Activated naive CD4-positive, alpha-beta T cell treated with anti-CD3 and anti-CD28 coated beads, Interleukin-2, amount 50 U/mL, for 24 hours (primary cell): ENCODE results near the gene ELP4.

Source experiments
- H3K27ac Mint-ChIP-seq: one replicate; pipeline ENCODE4 v1.8.0; 2021; ENCODE audit warnings: mild to moderate bottlenecking, mixed read lengths
- H3K27me3 Mint-ChIP-seq: one replicate; pipeline ENCODE4 v1.8.0; 2021; ENCODE audit warnings: mixed read lengths
- H3K36me3 Mint-ChIP-seq: one replicate; pipeline ENCODE4 v1.8.0; 2021; ENCODE audit warnings: mixed read lengths
- H3K4me1 Mint-ChIP-seq: one replicate; pipeline ENCODE4 v1.8.0; 2021; ENCODE audit warnings: mixed read lengths
- H3K4me3 Mint-ChIP-seq: one replicate; pipeline ENCODE4 v1.8.0; 2021; ENCODE audit warnings: mild to moderate bottlenecking, mixed read lengths
- H3K9me3 Mint-ChIP-seq: one replicate; pipeline ENCODE4 v1.8.0; 2021; ENCODE audit warnings: mixed read lengths

Gene ELP4

DNA sequence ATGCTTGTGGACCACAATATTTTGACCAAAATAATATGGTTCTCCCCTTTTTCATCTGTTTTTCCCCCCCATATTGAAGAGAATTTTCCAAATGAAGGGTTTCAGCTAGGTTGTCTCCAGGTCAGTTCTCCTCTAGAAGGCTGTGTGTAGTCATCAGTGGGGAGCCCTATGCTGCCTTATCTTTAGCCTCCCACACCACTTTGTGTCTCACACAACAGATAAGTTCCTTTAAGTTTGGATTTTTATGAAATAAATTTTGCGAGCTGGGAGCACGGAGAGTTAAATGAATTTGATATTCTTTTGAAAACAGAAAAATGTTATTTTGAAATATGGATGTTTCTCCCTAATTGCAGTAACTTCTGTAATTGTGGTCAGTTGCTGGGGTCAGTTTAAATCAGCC lies 272.7 kb downstream of the ELP4 start:
- Mint-ChIP-seq H3K9me3 (no peaks in the 10 kb centered on the region), H3K36me3 (peaks cover 16% of the 10 kb centered on the region), H3K4me3 (no peak overlapping the region), H3K4me1 (no peaks in the 10 kb centered on the region), H3K27me3 (no peaks in the 10 kb centered on the region), H3K27ac (no peak overlapping the region)

DNA sequence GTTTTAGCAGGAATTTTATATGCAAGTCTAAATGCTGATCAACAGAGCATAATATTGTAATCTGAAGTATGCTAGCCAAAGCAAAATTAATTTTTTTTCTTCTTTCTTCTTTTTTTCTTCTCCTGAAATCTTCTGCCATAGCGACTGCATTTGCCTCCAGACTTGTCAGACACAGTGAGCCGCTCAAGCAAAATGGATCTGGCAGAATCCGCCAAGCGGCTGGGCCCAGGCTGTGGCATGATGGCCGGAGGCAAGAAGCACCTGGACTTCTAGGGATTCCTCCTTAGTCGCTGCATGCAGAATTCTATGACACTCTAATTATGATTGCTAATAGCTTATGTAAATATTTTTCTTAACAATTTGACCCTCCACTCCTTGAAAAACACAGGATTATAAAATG lies 273.7 kb downstream of the ELP4 start:
- Mint-ChIP-seq H3K27me3 (no peaks in the 10 kb centered on the region), H3K4me3 (no peak overlapping the region), H3K36me3 (peaks cover 12% of the 10 kb centered on the region), H3K4me1 (no peaks in the 10 kb centered on the region), H3K27ac (no peak overlapping the region), H3K9me3 (no peaks in the 10 kb centered on the region)

DNA sequence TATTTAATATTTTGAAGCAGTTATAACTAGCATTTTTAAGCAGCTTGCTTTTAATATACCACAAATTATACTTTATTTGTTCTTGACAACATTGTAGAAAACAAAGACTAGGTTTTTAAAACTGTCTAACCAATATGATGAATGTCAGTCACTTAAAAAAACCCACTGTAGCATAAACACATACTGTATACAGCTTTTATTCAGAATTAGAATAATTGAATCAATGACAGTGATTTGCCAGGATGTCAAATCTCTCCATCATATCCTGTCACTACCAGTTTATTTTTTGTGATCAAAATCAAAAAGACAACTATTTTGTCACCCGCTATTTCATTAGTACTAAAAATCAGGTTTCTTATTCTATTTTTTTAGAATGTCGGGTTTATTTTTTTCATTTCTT lies 275.0 kb downstream of the ELP4 start:
- Mint-ChIP-seq H3K36me3 (peaks cover 10% of the 10 kb centered on the region), H3K4me3 (no peak overlapping the region), H3K4me1 (no peaks in the 10 kb centered on the region), H3K27ac (no peak overlapping the region), H3K27me3 (no peaks in the 10 kb centered on the region), H3K9me3 (no peaks in the 10 kb centered on the region)

DNA sequence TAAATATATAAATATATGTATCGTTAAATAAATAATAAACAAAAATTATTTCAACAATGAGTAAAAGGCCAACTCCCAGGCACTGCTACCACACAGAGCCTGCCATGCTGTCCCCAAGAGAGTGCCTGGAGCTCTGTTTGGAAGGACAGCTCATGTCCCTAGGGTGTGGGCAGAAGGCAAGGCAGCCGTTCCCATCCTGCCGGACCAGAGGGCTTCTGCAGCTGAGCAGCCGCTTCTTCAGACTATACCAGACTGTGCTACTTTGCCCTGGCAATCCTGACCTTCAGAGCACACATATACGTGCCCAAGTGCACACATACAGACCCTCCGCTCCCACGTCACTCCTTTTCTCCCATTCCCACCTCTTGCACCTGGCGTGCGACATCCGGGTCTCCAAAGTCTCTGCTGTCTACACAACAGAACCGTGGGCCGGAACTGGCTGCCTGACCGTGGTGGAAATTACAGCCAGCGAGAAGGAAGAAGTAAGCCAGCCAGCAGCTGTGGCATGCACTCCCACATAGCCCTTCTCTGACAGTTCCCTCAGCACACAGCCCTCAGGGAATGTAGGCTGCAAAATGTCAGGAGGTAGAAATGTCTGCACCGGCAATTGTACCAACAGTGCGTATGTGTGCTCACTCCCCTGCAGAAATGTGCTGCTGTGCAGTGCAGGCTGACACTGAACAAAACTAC lies 277.6 kb downstream of the ELP4 start:
- no peaks in the 10 kb centered on the region for H3K4me1 Mint-ChIP-seq
- H3K4me3 Mint-ChIP-seq = no peak overlapping the region
- H3K36me3 Mint-ChIP-seq = peaks cover 8% of the 10 kb centered on the region
- no peaks in the 10 kb centered on the region for H3K9me3 Mint-ChIP-seq
- no peak overlapping the region for H3K27ac Mint-ChIP-seq
- H3K27me3 Mint-ChIP-seq = peaks cover 9% of the 10 kb centered on the region

DNA sequence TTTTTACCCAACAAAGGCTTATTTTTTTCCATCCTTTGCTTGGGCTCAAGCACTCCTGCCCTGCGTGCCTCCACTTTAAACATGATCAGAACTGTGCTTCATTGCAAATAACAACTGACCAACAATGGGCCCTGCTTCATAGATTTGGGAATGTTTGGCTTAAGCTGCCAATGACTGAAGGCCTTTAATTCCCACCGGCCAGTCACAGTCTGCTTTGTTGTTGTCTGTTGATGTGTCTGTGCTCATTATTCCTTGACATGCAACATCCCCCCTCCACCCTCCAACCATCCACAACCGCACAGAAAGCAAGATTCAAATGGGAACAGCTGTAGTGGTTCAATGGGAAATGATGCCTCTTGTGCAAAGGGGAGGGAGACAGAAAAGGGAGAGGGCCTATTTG lies 278.5 kb downstream of the ELP4 start:
- Mint-ChIP-seq H3K27me3 (peaks cover 14% of the 10 kb centered on the region), H3K27ac (no peak overlapping the region), H3K4me3 (no peak overlapping the region), H3K36me3 (peaks cover 6% of the 10 kb centered on the region), H3K4me1 (no peaks in the 10 kb centered on the region), H3K9me3 (no peaks in the 10 kb centered on the region)

DNA sequence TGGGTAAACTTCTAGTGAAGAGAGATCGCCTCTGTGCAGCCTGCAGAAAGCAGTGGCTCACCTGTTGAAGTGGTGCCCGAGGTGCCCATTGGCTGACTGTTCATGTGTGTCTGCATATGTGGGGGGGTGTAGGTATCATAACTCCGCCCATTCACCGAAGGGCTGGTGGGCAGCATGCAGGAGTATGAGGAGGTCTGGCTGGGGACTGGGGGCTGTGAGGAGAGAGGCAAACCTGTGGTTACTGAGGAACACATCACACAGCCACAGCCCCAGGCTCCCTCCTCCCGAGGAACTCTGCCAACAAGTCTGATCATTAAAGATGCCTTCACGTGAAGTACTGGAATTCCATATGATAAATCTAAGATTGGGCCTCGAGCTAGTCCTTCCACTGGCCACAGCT lies 281.1 kb downstream of the ELP4 start:
- Mint-ChIP-seq H3K27ac (no peak overlapping the region), H3K4me1 (no peaks in the 10 kb centered on the region), H3K4me3 (no peak overlapping the region), H3K36me3 (peaks cover 2% of the 10 kb centered on the region), H3K9me3 (no peaks in the 10 kb centered on the region), H3K27me3 (peaks cover 24% of the 10 kb centered on the region)

DNA sequence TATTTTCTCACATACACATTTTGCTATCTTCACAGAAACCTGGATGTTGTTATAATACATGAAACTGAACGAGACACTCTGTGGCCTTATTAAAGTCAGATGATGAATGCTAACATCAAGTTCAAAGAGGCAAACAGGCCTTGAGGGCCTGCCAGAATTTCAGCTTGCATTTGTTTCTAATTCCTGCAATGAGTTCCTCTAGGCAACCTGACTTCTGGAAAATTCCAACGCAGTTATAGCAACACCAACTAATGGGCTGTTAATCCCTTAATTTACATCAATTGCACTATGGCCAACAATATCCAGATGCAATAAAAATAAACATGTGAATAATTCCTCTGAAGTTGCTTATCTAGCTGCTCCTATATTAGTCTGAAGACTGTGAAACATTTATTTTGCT lies 282.5 kb downstream of the ELP4 start:
- Mint-ChIP-seq H3K36me3 (peaks cover 2% of the 10 kb centered on the region), H3K27ac (no peak overlapping the region), H3K27me3 (peaks cover 33% of the 10 kb centered on the region), H3K9me3 (no peaks in the 10 kb centered on the region), H3K4me3 (no peak overlapping the region), H3K4me1 (peaks cover under 1% of the 10 kb centered on the region)

DNA sequence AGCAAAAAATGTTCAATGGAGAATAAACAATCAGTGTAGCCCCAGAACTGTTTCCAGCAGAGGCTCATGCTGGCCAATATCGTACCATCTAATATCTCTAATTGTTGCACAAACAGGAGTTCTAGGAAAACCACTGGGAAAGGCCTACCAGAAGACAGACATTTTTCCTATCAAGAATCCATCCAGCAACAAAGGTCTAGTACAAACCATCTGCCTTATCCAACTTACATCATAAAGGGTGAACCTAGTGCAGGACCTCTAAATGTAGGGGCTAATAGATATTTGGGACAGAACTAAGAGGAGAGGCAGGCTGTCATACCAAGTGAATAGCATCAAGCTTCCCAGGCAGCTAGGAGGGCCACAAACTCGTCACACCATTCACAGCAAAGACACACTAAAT lies 282.9 kb downstream of the ELP4 start:
- Mint-ChIP-seq H3K27me3 (peaks cover 35% of the 10 kb centered on the region), H3K27ac (no peak overlapping the region), H3K4me1 (peaks cover 5% of the 10 kb centered on the region), H3K4me3 (no peak overlapping the region), H3K9me3 (no peaks in the 10 kb centered on the region), H3K36me3 (no peaks in the 10 kb centered on the region)

DNA sequence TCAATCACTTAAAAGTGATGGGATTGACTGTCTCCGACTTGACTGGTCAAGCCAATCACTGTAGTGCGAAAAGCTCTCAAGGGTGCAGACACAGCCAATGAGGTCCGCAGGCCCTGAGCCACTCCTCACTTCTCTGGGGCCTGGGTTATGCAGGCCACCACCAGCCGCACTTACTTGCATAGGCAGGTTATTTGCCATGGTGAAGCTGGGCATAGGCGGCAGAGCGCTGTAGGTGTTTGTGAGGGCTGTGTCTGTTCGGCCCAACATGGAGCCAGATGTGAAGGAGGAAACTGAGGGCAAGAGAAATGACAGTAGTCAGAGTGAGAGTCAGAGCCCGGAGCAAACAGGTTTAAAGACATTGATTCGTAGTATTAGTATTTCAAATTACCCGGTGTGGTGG lies 283.7 kb downstream of the ELP4 start:
- Mint-ChIP-seq H3K27ac (no peak overlapping the region), H3K36me3 (no peaks in the 10 kb centered on the region), H3K4me1 (peaks cover 9% of the 10 kb centered on the region), H3K27me3 (peaks cover 40% of the 10 kb centered on the region), H3K4me3 (no peak overlapping the region), H3K9me3 (no peaks in the 10 kb centered on the region)

DNA sequence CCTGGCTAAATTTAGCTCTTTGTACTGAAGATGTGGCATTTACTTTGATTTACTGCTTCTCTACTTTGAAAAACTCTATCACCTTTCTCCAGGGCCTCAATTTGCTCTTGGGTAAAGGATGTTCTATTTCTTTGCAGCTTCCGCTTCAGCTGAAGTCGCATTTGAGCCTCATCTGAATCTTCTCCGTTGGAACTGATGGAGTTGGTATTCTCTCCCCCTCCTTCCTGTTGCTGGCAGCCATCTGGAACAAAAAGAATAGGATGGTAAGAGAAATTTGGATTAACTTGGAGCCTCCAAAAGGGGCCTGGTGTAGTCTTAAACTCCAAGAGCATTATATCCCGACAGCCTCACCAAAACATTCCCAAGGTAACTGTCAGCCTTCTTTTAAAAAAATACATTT lies 285.0 kb downstream of the ELP4 start:
- H3K9me3 Mint-ChIP-seq = no peaks in the 10 kb centered on the region
- H3K27ac Mint-ChIP-seq = no peak overlapping the region
- H3K27me3 Mint-ChIP-seq = peaks cover 44% of the 10 kb centered on the region
- no peaks in the 10 kb centered on the region for H3K36me3 Mint-ChIP-seq
- peaks cover 12% of the 10 kb centered on the region for H3K4me1 Mint-ChIP-seq
- no peak overlapping the region for H3K4me3 Mint-ChIP-seq

DNA sequence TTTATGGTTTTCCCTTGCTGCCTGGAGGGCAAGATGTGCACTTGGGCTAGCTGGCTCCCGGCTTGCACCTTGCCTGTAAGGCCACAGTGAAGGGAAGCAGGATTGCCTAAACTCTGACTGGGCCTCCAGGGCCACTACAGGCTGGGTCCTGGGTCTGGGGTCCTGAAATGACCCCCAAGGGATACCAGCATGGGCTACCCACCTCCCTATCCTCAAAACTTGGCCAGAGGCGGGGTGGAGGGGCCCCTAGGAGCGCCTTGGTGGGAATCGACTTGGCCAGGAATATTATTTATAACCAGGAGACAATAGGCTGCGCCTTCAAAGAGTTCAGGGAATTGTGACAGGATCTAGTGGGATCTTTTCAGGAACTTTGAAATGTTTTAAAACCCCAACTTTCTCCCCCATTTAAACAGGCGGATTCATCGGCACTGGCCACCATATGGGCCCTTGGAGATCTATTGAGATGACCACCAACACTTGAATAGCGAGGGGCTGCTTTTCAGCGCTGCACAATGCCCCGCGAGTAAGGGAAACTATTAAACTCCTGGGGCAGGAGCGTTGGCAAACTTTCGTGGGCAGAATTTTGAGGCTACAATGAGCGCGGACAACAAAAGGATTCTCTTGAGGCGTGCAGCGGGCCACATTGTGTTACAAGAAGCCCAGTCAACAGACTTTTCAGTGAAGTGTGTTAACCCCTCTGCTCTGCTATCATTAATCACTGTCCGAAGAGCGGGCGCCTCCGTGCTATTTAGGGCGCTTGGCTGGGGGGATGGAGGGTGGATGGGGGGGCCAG lies 286.3 kb downstream of the ELP4 start:
- peaks cover 51% of the 10 kb centered on the region for H3K27me3 Mint-ChIP-seq
- peaks cover 22% of the 10 kb centered on the region for H3K4me1 Mint-ChIP-seq
- peaks cover 6% of the 10 kb centered on the region for H3K36me3 Mint-ChIP-seq
- H3K9me3 Mint-ChIP-seq = peaks cover 11% of the 10 kb centered on the region
- no peak overlapping the region for H3K4me3 Mint-ChIP-seq
- no peak overlapping the region for H3K27ac Mint-ChIP-seq

DNA sequence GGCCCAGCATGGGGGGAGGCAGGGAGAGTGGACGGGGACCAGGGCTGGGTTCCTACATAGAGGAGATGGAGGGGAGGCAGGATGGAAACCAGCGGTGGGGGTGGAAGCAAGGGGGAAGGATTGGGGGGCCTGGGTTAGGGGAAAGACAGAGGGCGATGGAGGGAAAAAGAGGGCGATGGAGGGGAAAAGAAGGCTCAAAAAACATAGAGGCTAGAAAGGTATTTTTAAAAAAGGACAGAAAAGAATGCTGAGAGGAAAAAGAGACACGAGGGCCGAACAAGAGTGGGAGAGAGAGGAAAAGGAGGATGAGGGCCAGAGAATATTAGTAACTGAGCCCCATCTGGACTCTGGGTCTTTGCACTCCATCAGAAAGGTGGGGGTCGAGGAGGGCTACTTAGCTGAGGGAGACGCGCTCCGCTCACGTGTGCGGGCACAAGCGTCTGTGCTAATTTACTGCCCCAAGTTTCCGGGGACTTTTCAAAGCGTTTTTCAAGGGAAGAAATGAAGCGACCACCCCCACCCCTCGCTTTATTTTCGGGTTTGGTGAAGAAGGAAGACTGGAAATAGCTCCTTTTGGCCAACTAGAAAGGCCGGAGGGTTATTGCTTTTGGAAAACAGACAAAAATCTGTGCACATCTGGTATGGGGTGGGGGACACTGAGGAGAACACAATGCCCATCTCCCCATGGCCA lies 287.1 kb downstream of the ELP4 start:
- Mint-ChIP-seq H3K9me3 (peaks cover 15% of the 10 kb centered on the region), H3K36me3 (peaks cover 8% of the 10 kb centered on the region), H3K27ac (no peak overlapping the region), H3K27me3 (peaks cover 53% of the 10 kb centered on the region), H3K4me1 (peaks cover 22% of the 10 kb centered on the region), H3K4me3 (no peak overlapping the region)

DNA sequence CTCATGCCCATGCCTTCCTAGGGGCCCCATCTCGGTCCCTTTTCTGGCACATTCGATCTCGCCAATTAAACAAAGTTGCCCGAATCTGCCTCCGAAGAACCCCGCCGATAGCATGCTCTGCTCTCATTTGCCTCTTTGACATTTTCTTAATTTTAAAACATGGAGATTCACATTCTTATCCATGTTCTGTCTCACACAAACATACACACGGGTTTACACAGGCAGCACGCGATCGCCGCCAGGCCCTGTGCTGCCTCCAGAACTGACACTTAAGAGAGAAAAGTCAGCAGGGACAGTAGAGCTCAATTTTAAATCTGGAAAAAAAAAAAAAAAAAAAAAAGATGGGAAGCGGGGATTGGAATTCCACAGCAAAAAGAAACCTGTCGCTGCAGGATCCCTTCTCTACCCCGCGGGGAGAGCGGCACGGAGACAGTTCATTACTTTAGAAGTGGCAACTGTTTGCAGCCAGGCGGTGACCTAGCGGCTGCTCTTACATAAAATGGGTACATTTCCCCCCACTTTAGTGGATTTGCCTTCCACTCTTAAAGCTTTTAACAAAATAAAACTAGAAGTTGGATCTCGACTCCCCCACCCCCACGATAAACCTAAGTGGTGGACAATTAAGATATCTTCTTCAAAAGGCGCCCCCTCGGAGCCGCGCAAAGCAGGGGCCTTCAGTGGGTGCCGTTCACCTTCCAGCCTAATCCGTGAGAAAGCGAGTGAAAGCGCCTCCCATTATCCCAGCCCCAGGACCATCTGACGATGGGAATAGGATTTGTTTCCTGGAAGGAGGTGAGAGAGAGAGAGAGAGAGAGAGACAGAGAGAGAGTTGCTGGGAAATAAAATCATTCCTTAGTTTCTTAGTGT lies 287.9 kb downstream of the ELP4 start:
- Mint-ChIP-seq H3K9me3 (peaks cover 15% of the 10 kb centered on the region), H3K4me3 (no peak overlapping the region), H3K36me3 (peaks cover 8% of the 10 kb centered on the region), H3K27me3 (peaks cover 56% of the 10 kb centered on the region), H3K4me1 (peaks cover 22% of the 10 kb centered on the region), H3K27ac (no peak overlapping the region)

DNA sequence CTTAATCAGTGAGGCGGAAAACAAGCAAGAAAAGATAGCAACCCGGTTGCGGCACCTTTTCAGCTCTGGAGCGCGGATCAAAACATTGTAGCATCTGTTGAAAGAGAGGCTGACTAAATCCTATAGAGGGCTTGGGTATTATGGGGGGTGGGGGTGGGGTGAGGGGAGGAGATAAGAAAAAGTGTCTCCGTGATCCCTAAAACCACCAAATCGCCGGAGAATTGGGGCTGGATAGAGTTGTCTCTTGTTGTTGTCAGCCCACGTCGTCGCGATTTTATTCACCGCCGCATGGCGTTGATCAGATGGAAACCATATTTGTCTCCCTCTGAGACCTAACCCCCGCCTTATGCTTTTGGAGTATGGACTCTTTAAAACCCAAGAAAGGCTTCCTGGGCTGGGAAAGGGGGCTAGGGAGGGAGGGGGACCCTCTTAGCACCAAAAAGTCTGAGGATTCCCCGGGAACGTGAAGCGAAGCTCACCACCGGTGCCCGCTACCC lies 288.5 kb downstream of the ELP4 start:
- Mint-ChIP-seq H3K4me1 (peaks cover 26% of the 10 kb centered on the region), H3K9me3 (peaks cover 15% of the 10 kb centered on the region), H3K36me3 (peaks cover 8% of the 10 kb centered on the region), H3K4me3 (no peak overlapping the region), H3K27ac (no peak overlapping the region), H3K27me3 (peaks cover 57% of the 10 kb centered on the region)
